NCI-H1105 (cell line): Measurements from ENCODE around the gene ARNT2.

Experiments
- DNase-seq: peaks from one replicate; lab custom pipeline; 2025; lab: John Stamatoyannopoulos, UW

ARNT2 gene

GRCh38 chr15:80556694-80557367 is 152.6 kb downstream of the ARNT2 start:
- DNase-seq, result no peak

GRCh38 chr15:80557441-80558234 is 153.5 kb downstream of the ARNT2 start:
- DNase-seq, result no peak

GRCh38 chr15:80558631-80559319 is 154.6 kb downstream of the ARNT2 start:
- no peak for DNase-seq

- DNase-seq, result no peak
Observed at GRCh38 chr15:80559320-80559693, 155.1 kb downstream of the ARNT2 start.

GRCh38 chr15:80559761-80560160 is 155.6 kb downstream of the ARNT2 start:
- no peak for DNase-seq

- no peak for DNase-seq
Observed at GRCh38 chr15:80560601-80561400, 156.6 kb downstream of the ARNT2 start.

GRCh38 chr15:80561500-80561899 is 157.3 kb downstream of the ARNT2 start:
- DNase-seq, result no peak

GRCh38 chr15:80562033-80562432 is 157.9 kb downstream of the ARNT2 start:
- no peak for DNase-seq

GRCh38 chr15:80562846-80563245 is 158.7 kb downstream of the ARNT2 start:
- no peak for DNase-seq

- DNase-seq, result no peak
Observed at GRCh38 chr15:80563372-80563997, 159.3 kb downstream of the ARNT2 start.

- no peak for DNase-seq
Observed at GRCh38 chr15:80564056-80564455, 159.9 kb downstream of the ARNT2 start.

- DNase-seq, result no peak
Observed at GRCh38 chr15:80565398-80565797, 161.2 kb downstream of the ARNT2 start.

GRCh38 chr15:80565988-80566387 is 161.8 kb downstream of the ARNT2 start:
- DNase-seq, result no peak

GRCh38 chr15:80567721-80568157 is 163.6 kb downstream of the ARNT2 start:
- no peak for DNase-seq

- no peak for DNase-seq
Observed at GRCh38 chr15:80568298-80568697, 164.1 kb downstream of the ARNT2 start.

GRCh38 chr15:80568876-80569605 is 164.9 kb downstream of the ARNT2 start:
- DNase-seq, result no peak

- DNase-seq, result no peak
Observed at GRCh38 chr15:80569656-80570055, 165.5 kb downstream of the ARNT2 start.

GRCh38 chr15:80570553-80570952 is 166.4 kb downstream of the ARNT2 start:
- no peak for DNase-seq

- no peak for DNase-seq
Observed at GRCh38 chr15:80572337-80572736, 168.2 kb downstream of the ARNT2 start.

GRCh38 chr15:80573606-80574005 is 169.4 kb downstream of the ARNT2 start:
- no peak for DNase-seq

- DNase-seq, result no peak
Observed at GRCh38 chr15:80574590-80574989, 170.4 kb downstream of the ARNT2 start.
